DMS53 treated with DMSO at 0.1 percent for 48 hours (cell line): ENCODE results near the gene AMIGO2.
A peak's percentile ranks its signal among the peaks of the same experiment; 100 is the strongest.

ENCODE experiments used
- DNase-seq: peaks from one replicate; lab custom pipeline; 2025; ENCODE audit not compliant: unreplicated experiment; lab: John Stamatoyannopoulos, UW

AMIGO2 gene

GRCh38 chr12:47038270-47038748 is 41.5 kb downstream of the AMIGO2 start:
- peak; percentile 99 for DNase-seq

DNA sequence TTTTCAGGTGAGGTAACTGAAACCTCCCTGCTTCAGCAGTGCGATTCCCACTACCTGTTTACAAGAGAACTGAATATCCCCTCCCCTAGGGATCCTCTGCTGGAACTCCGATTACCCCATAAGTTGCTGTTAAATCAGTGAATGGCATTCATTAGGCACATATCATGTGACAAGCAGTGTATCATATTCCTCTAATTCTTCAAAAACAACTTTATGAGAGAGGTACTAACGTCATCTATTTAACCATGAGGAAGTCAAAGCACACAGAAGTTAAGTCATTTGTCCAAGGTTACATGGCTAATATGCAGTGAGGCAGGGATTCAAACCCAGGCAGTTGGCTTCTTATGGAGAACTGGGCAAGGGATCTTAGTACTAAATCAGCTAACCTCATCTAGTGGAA is 44.3 kb downstream of the AMIGO2 start:
- DNase-seq = peak; percentile 39

DNA sequence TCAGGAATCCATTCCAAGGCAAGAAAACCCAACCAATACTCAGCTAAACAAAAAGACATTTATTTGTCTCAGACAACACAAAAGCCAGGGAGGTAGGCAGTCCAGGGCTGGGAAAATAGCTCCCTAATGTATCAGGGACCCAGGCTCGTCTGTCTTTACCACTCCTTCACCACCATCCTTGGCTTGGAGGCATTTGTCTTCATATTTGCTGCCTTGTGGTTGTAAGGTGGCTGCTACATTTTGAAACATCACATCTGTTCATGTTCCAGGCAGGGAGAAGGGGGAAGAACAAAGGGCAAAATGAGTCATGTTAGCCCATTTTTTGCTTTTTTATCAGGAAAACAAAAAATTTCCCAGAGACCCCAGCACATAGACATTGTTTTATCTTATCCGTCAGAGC is 45.1 kb downstream of the AMIGO2 start:
- DNase-seq = no peak

DNA sequence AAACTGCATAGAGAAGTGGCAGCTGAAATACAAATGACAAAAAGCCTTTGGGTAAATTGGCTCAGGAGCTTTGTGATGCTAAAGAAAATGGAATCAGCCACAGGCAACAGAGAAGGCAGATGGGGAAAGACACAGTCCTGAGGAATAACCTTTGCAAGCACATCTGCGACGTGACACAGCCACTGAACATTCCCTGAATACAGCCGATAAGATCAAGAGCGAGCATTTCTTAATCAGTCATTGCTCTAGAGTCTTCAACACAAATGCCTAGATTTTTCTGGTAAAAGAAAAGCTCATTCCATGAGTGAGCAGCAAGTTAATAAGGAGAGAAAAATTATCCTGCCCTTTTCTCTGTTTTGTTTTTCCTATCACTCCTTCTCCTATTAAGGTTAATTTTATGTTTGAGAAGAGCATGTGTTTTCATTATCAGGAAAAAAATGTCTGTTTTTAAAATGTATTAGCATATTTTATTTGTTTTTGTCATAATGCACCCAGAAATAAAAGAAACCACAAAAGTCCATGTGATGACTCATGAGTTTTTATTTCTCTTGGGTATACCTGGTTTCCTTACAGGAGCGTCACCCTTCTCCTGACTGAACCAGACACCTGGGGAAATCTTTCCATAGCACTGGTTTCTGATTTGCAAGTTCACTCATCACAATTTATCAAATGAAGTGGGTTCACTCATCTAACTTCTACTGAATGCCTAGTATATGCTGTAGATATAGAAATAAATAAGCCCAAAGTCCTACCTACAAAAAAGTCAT is 45.8 kb downstream of the AMIGO2 start:
- DNase-seq = no peak

- DNase-seq = peak; percentile 92
Measured at GRCh38 chr12:47033081-47033480, 46.7 kb downstream of the AMIGO2 start.

DNA sequence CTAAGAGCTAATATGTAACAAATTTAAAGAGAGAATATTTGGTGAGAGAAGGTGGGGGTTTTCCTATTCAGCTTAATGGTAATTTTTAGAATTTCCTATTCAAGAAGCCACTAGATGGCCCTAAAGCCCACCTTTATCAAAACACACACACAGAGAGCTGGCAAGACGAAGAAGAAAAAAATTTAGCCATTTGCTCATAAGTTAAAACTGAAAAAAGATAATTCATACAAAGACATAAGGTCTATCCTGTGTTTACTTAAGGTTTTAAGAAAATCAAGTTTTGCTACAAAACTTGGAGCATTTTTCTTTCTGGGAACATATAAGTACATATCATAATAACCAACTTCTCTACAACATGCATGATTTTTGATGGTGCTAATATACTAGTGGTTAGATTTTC is 47.1 kb downstream of the AMIGO2 start:
- DNase-seq = peak; percentile 94

GRCh38 chr12:47029903-47030302 is 49.9 kb downstream of the AMIGO2 start:
- DNase-seq = no peak

DNA sequence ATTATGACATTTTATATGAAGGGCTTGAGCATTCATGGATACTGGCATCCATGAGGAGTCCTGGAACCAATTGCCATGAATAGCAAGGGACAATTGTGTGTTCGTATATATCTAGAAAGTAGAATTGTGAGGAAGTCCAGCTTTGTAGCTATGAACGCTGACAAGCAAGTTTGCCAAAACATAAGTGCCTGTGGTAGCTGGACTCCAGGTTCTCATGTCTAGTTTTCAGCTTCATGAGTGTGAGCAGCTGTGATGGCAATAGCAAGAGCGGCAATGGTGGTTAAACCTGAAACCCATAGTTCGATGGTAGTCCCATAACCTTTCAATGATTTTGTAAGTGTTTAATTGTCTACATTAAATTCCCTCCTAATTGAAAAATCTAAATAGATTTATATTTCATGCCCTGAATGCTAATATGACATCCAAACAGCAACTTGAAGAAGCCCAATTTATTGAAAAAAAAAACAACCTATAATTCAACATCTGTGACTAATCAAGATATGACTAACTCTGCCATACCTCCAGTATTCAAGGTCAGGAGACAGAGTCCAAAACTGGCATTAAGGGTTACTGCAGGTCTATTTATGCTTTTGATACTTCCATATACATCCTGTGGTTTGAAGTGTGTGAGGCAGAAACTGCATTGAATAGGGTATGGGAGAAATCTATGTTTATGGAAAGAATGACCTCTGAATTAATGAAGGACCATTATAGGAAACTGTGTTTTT is 50.6 kb downstream of the AMIGO2 start:
- no peak for DNase-seq

DNA sequence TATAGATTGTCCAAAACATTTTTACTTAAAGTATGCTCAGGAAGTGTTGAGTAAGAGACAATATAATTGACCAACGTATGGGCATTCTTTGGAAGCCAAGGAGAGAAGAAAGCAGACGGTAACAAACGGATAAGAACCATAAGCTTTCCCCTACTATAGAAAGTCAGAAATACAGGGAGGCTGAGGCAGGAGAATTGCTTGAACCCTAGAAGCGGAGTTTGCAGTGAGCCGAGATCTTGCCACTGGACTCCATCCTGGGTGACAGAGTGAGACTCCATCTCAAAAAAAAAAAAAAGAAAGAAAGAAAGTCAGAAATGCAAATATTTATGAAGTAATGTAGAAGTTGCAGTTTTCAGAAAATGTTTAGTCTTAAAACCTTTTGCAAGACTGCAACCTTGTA is 51.6 kb downstream of the AMIGO2 start:
- no peak for DNase-seq
